GM12891 (cell line): ENCODE results near the gene FBRSL1.

Source experiments
- POLR2A ChIP-seq: IDR thresholded peaks from 2 replicates; pipeline ENCODE4 v1.6.1; 2011; ENCODE audit warnings: low read depth, low read length, control low read depth
- POLR2AphosphoS5 ChIP-seq: IDR thresholded peaks from 2 replicates; pipeline ENCODE4 v1.6.1; 2011; ENCODE audit warnings: low read depth, low read length, control low read depth

DNA sequence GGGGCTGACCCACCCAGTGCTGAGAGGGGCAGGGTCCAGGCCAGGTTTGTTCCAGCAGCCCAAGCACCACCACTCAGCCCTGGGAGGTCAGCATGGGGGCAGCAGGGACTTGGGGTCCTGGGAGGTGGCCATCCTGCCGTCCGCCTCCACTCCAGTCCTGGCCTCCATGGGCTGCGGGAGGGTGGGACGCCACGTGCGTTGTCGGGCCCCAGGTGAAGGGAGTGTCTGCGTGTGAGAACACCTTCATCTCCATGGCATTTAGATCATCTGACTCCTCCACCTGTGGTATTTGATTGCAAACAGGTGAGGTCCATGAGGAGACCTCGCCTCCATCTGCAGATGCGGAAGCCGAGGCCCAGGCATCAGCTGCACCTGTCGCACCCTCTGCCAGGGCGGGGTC is 44.1 kb downstream of the FBRSL1 start:
- TF ChIP-seq POLR2A (no peak), POLR2AphosphoS5 (no peak)
